ENCODE data around the gene COQ9. TPM values are rescaled to one million over a fixed set of nuclear protein-coding genes. Genes with fewer than 3 reads are reported as not detected.

The COQ9 gene
- total RNA-seq, 1 experiment from 2014 or later, result 67.4 TPM

DNA sequence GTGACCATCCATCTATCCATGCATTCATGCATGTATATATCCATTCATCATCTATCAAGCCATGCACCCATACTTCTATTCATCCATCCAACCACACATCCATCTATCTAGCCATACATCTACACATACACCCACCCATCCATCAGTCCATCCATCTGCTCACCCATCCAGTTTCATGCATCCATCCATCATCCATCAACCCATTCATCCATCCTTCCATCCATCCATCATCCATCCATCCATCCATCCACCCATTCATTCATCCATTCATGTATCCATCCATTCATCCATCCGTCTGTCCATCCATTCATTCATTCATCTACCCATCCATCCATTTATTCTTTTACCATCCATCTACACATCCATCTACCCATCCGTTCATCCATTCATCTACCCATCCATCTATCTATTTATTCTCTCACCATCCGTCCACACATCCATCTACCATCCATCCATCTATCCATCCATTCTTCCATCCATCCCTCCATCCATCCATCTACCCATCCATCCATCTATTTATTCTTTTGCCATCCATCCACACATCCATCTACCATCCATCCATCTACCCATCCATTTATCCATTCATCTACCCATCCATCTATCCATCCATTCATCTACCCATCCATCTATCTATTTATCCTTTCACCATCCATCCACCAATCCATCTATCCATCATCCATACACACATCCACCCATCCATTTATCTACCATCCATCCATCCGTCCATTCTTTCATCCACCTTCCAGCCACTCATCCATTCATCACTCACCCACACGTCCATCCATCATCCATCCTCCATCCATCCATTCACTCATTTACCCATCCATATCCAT lies 39.5 kb upstream of the COQ9 start:
- H3K27me3 ChIP-seq (ENCODE audit: low read length), result no peaks in the 10 kb centered on the region
- intact Hi-C loops (cut with micrococcal nuclease), result no loop called here
- no peak for TF ChIP-seq CTCF (conservative IDR thresholded peaks at IDR 0.05; ENCODE audit: low read depth, low read length)
- TF ChIP-seq EZH2 (IDR thresholded peaks at IDR 0.05; ENCODE audit: low read length, unreplicated experiment), result no peak
- no peak for TF ChIP-seq EZH2phosphoT487 (IDR thresholded peaks at IDR 0.05; ENCODE audit: borderline replicate concordance, low read length)
- H2AFZ ChIP-seq (ENCODE audit: low read length), result no peak overlapping the region
- H3K4me1 ChIP-seq (ENCODE audit: insufficient read depth, low read length), result no peaks in the 10 kb centered on the region
- no peaks in the 10 kb centered on the region for H3K9me3 ChIP-seq (ENCODE audit: low read length)
- BruUV-seq (replicated peaks), result no TSS peak
- H4K20me1 ChIP-seq (ENCODE audit: low read length), result no peaks in the 10 kb centered on the region
- H3K9me2 ChIP-seq (replicated peaks; ENCODE audit: low read length), result no peaks in the 10 kb centered on the region
- H3K79me2 ChIP-seq (ENCODE audit: low read length), result no peaks in the 10 kb centered on the region
- CTCF ChIA-PET, result no interaction called here
- no peak overlapping the region for H3K4me3 ChIP-seq (ENCODE audit: low read length)
- no peaks in the 10 kb centered on the region for H3F3A ChIP-seq (ENCODE audit: low read length, unreplicated experiment)
- H3K9ac ChIP-seq (ENCODE audit: low read length), result no peak overlapping the region
- DNase-seq (no peak), ATAC-seq (no peak)
- H3K4me2 ChIP-seq (ENCODE audit: low read length), result no peak overlapping the region
- POLR2A ChIA-PET (ENCODE audit: unreplicated experiment), result no interaction called here
- no peaks in the 10 kb centered on the region for H3K36me3 ChIP-seq (ENCODE audit: low read depth, low read length)
- H3K27ac ChIP-seq (ENCODE audit: low read length), result no peak overlapping the region

DNA sequence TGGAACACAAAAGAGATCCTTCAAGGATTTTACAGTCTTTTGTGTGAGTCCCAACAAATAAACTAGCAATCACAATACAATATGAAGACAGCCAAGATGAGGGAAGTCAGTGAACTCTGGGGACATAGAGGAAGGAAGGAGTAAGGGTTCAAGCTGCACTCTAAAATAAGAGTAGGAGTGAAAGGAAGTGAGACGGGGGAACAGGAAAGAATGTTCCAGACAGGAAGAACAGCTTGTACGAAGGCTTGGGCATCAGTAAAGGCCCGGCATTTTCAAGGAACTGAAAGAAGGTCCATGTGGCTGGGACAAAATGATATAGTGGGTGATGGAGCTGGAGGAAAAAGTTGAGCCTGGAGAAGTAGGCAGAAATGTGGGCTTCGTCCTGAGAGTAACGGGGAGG lies 38.2 kb upstream of the COQ9 start:
- no peaks in the 10 kb centered on the region for H3K27me3 ChIP-seq (ENCODE audit: low read length)
- BruUV-seq (replicated peaks), result no TSS peak

More for the DNA sequence above, 38.2 kb upstream of the COQ9 start:
- intact Hi-C loops (cut with micrococcal nuclease), result no loop called here
- Histone ChIP-seq H4K20me1 (ENCODE audit: low read length) (no peaks in the 10 kb centered on the region), H3K9me3 (ENCODE audit: low read length) (no peaks in the 10 kb centered on the region), H3K9ac (ENCODE audit: low read length) (no peak overlapping the region), H2AFZ (ENCODE audit: low read length) (no peak overlapping the region), H3K36me3 (ENCODE audit: low read depth, low read length) (no peaks in the 10 kb centered on the region), H3K4me1 (ENCODE audit: insufficient read depth, low read length) (no peaks in the 10 kb centered on the region), H3K4me2 (ENCODE audit: low read length) (no peak overlapping the region), H3K9me2 (replicated peaks; ENCODE audit: low read length) (no peaks in the 10 kb centered on the region), H3K4me3 (ENCODE audit: low read length) (no peak overlapping the region), H3K27ac (ENCODE audit: low read length) (no peak overlapping the region), H3K79me2 (ENCODE audit: low read length) (no peaks in the 10 kb centered on the region), H3F3A (ENCODE audit: low read length, unreplicated experiment) (no peaks in the 10 kb centered on the region)
- ChIA-PET CTCF (no interaction called here), POLR2A (ENCODE audit: unreplicated experiment) (no interaction called here)
- no peak for TF ChIP-seq EZH2phosphoT487 (IDR thresholded peaks at IDR 0.05; ENCODE audit: borderline replicate concordance, low read length)
- no peak for TF ChIP-seq CTCF (conservative IDR thresholded peaks at IDR 0.05; ENCODE audit: low read depth, low read length)
- no peak for TF ChIP-seq EZH2 (IDR thresholded peaks at IDR 0.05; ENCODE audit: low read length, unreplicated experiment)
- DNase-seq (no peak), ATAC-seq (no peak)
